Stimulated activated CD4-positive, alpha-beta T cell treated with anti-CD3 and anti-CD28 coated beads, Interleukin-1b, Interleukin-23, amount 100 ng/mL, for 24 hours (primary cell): ENCODE measurements around the gene PNO1.

Source experiments
- DNase-seq, 4 experiments: peaks; one replicate each; pipeline ENCODE4 v3.0.0-alpha.2; 2020; ENCODE audit warnings: low read depth in 4 of 4, low spot score in 1 of 4

The PNO1 gene

DNA sequence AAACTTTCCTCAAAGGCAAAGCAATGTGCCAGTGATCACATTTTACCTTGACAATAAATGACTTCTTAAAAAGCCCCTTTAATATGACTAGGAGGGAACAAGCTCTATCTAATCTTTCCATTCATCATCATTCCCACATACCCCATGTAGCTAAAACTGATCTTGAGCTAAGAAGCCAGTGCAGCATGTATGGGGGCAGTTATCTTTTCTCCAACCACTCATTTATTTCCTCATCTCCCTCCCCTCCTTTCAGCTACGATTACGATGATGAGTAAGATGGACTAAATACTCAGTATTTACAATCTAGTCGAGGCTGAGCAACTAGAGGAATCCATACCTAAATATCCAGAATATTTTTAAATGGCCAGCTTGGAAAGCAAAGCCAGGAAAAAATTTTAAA is 35.5 kb downstream of the PNO1 start:
- no peak for DNase-seq

DNA sequence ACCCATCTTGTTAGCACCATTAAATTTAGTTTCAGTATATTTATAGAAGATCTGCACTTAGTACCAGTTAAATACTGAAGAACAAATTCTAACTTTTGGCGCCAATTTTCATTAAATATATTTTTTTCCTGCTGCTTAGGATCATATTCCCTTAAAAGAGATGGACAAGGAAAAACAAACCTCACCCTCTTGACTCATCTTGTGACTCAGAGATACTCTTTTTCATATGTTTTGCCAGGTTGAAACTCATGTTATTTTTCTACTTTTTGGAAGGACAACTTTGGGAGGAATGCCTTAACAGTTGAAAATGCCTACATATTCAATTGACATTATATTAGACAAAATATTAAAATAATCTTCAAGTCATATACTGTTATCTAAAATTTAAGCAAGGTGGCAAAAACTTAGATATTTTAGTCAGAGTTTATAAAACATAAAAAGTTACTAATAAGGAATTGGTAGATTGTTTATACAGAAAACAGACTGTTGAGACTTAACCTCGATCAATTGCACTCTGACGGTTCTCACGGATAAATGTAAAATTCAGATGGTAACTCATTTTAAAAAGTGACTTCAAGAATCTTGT is 36.2 kb downstream of the PNO1 start:
- no peak for DNase-seq

DNA sequence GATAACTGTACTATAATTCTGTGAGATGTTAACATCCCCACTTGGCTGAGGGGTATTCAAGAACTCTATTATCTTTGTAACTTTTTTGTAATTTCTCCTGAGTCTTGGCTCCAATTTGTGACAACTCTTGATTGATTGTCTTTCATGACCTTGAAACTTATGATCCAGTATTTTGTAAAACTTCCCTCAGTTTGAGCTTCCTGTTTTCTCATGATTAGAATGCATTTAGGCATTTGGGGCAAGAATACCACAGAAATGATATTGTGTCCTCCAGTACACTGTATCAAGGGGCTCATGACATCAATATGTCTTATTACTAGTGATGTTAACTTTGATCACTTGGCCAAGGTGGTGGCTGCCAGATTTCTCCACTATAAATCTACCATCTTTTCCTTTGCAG is 37.4 kb downstream of the PNO1 start:
- no peak for DNase-seq

DNA sequence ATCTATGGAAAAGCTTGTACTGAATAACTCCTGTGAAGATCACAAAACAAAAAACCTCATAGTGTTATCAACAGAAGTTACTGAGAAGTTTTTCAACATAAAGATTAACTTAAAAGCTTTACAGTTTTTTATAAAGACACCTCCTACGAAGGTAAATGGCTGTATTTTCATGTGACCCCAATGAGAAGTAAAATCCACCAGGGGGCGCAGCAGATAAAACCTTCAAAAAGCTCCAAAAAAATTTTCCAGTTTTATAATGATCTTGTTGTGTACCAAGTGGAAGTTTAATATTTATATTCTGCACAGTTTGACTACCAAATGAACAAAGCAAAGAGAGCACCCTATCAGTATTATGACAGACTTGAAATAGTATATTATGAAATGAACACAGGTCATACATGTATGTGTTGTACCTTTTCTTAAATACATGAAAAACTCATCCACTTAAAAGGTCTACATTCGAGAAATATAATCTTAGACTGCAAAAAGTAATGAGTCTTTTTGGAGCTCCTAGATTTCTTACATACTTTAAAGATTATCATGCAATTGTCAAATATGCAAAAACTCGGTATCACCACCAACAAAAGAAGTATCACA is 38.5 kb downstream of the PNO1 start:
- peak in 2 of 4 experiments; percentile 5 to 28 for DNase-seq

DNA sequence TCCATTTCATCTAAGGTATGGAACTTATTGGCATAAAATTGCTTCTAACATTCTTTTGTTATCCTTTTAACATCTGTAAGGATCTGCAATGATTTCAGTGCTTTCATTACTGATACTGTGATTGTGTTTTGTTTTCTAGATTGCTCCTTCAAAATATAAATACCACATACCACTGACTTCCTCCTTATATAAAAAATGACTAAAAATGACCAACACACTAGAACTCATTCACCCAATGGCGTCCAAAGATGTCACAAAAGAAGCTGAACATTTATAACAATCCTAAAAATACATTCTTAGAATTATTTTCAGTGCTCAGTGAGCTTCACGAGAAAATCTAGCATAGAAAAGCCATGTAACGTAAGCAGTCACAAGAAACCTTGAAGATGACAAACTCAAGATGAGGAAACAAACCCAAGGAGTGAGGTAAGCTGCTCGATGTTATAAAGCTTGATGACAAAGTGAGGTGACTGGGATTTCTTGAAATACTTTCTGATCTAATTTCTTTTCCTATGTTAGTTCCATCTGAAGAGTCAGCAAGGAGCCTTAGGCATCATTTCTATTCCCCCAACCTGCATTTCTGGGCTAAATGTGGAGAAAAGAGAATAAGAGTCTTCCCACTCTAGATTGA is 42.6 kb downstream of the PNO1 start:
- DNase-seq: no peak

DNA sequence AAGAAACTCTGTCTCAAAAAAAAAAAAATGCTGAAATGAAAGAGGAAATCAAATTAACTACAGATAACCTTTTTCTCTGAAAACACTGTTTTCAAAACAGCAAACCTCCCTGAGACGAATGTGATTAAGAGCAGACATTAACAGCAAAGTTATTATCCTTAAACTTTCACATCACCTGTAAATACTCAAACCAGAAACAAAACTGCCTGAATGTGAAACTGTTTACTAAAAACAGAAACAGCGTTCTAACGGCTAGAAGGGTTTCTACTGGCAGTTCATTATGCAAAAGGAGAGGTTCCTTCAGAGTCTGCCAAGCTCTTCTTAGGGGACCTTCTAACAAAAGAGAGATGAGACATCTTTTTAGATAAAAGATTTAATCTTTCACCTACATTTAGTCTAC is 45.9 kb downstream of the PNO1 start:
- no peak for DNase-seq

DNA sequence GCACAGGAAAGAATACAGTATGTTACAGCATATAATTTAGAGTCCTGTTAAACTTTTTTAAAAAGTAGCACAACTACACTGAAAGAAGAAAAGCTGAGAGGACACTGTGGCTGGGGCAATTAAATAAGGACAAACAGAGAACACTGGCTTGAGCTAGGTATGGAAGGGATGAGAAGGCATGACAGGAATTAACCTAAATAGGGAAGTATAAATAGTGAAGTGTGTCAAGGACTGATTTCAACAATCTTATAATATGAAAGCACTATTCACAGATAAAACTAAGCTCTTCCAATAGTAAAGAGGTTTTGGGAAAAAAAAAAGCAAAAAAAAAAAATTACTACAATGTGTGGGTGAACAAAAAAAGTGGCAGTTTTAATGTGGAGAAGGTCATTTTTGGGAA is 49.1 kb downstream of the PNO1 start:
- no peak for DNase-seq

DNA sequence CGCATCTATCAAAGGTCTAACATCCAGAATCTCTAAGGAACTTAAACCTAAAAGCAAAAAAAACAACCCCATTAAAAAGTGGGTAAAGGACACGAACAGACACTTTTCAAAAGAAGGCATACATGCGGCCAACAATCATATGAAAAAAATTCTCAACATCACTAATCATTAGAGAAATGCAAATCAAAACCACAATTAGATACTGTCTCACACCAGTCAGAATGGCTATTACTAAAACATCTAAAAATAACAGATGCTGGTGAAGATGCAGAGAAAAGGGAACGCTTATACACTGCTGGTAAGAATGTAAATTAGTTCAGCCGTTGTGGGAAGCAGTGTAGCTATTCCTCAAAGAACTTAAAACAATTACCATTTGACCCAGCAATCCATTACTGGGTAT is 56.7 kb downstream of the PNO1 start:
- no peak for DNase-seq

DNA sequence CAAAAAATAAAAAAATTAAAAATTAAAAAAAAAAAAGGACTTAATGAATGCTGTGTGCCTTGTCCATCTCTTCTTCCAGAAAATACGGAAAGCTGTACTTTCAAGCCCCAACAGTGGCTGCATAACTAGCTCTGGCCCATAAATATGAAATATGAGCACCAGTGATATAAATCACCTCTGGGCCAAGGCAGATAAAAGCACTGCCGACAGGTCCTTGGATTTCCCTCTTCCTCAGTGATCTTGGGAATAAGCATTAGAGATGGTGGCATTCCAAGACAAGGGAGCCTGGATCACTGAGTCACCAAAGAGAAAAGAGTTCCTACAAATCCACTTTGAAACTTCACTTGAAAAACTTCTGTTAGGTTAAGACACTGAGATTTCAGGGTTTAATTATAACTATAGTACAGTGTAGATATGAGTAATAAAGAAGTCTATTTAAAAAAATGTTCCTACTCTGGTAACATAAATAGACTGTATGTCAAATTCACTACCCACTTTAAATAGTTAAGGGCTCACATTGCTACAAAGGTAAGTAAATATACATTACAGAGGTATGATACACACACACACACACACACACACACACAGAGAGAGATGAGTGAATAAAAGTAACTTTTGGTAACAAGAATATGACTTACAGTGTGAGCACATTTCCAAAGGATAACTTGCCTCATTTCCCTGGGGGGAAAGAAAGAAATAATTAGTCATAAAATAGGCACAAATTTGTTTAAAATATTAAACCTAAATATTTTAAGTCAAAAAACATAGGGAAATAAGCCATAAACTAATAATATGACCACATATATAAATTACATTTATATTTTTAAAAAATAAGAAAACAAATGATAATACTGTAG is 59.0 kb downstream of the PNO1 start:
- no peak for DNase-seq

DNA sequence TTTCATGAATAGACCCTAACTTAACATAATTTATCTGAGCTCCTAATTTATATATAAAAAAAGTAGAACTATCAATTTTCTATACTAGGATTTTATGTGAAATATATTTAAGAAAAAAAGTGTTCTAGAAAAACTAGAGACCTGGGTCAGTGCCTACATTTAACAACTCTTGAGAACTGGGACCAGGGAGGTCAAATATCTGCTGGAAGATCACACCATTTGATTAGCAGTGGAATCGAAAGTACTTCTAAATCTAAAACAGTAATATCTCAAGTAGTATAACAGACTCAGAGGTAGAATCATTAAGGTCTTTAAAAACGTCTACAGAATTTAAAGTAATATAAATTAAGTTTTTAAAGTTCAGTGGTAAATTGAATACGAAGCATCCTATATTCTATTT is 60.0 kb downstream of the PNO1 start:
- DNase-seq: no peak

DNA sequence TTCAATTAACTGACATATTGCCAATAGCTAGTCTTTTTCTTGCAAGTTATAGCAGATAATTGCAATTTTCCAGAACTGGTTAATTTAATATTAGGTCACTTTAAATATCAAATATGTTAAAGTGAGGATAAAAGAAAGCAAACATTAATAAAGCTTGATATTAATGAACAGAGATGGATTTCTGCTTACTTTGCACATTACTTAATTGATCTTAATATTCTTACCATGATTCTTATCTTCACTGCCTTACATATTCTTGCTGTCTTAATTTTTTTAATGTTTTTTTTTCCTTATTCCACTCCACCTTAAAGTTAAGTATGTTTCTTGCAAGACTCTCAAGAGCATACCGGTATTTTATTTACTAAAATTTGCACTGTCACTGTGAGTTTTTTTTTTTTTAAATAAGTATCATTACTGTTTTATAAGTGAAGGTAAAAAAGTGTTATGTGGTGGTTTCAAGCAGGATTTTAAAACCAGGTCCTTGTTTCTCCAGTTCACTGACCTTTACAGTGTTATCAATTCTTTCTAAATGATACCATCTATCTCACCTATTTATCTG is 60.7 kb downstream of the PNO1 start:
- DNase-seq: no peak

DNA sequence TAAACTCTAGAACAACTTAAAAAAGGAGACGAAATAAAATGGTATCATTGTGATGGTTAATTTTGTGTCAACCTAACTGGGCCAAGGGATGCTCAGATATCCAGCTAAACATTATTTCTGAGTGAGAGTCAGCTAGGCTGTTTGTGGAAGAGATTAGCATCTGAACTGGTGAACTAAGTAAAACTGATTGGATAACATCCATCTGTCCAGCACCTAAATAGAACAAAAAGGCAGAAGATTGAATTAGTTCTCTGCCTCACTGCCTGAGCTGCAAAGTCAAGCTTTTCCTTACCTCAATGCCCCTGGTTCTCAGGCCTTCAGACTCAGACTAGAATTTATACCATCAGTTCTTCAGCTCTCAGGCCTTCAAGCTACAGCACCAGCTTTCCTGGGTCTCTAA is 64.6 kb downstream of the PNO1 start:
- no peak for DNase-seq

DNA sequence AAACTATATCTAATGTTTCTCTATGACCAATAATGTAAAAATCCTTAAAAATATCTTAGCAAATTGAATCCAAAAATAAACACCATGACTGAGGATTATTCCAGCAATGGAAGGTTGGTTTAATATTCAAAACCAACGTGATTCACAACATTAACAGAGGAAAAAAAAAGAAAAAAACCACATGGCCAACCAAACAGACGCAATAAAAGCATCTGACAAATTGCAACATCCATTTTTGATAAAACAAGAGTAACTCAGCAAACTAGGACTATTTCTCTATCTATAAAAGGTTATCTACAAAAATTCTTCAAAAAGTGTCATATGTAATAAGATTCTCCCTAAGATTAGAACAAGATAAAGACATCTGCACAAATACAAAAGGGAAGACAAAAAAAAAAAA is 65.7 kb downstream of the PNO1 start:
- no peak for DNase-seq

DNA sequence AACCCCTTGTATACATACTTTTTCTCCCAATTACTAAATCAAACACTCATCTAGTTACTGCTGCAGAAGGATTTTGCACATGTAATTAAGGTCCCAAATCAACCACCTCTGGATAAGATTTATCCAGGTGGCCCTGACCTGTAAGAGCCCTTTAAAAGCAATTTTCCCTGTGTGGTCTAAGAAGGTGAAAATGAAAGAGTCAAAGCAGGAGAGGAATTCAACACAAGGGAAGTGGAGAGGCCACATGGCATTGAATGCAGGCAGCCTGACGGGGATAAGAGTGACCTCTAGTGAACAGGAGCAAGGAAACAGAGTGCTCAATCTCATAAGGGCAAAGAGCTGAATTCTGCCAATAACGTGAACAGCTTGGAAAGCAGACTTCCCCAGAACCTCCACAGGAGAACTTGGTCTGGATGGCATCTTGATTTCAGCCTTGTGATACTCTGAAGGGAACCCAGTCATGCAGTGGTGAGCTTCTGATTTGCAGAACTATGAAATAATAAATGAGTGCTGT is 67.5 kb downstream of the PNO1 start:
- DNase-seq: no peak
